ENCODE results near the gene ADAMTS17. TPM values are rescaled to one million over a fixed set of nuclear protein-coding genes. Genes with fewer than 3 reads are reported as not detected.

ADAMTS17 gene
- total RNA-seq, 1 donor, result 0.81 TPM

- H3K4me3 ChIP-seq (ENCODE audit: low read depth, low read length), result no peak overlapping the region
- no peak for TF ChIP-seq CTCF (IDR thresholded peaks at IDR 0.05; ENCODE audit: insufficient read depth, low read length)
- DNase-seq (ENCODE audit: low read depth), result no peak
These were observed 141.4 kb downstream of the ADAMTS17 start for GRCh38 chr15:100200287-100200880.

- no peak for DNase-seq (ENCODE audit: low read depth)
- no peak for TF ChIP-seq CTCF (IDR thresholded peaks at IDR 0.05; ENCODE audit: insufficient read depth, low read length)
- H3K4me3 ChIP-seq (ENCODE audit: low read depth, low read length), result no peak overlapping the region
These were observed 142.0 kb downstream of the ADAMTS17 start for GRCh38 chr15:100199711-100200286.

- DNase-seq (ENCODE audit: low read depth), result no peak
- TF ChIP-seq CTCF (IDR thresholded peaks at IDR 0.05; ENCODE audit: insufficient read depth, low read length), result no peak
- no peak overlapping the region for H3K4me3 ChIP-seq (ENCODE audit: low read depth, low read length)
These were observed 143.3 kb downstream of the ADAMTS17 start for GRCh38 chr15:100198442-100198841.

GRCh38 chr15:100196326-100197058 is 145.3 kb downstream of the ADAMTS17 start:
- no peak overlapping the region for H3K4me3 ChIP-seq (ENCODE audit: low read depth, low read length)
- TF ChIP-seq CTCF (IDR thresholded peaks at IDR 0.05; ENCODE audit: insufficient read depth, low read length), result no peak
- no peak for DNase-seq (ENCODE audit: low read depth)

GRCh38 chr15:100194996-100195395 is 146.8 kb downstream of the ADAMTS17 start:
- no peak for TF ChIP-seq CTCF (IDR thresholded peaks at IDR 0.05; ENCODE audit: insufficient read depth, low read length)
- no peak for DNase-seq (ENCODE audit: low read depth)
- no peak overlapping the region for H3K4me3 ChIP-seq (ENCODE audit: low read depth, low read length)

GRCh38 chr15:100193277-100193860 is 148.4 kb downstream of the ADAMTS17 start:
- no peak for DNase-seq (ENCODE audit: low read depth)
- no peak for TF ChIP-seq CTCF (IDR thresholded peaks at IDR 0.05; ENCODE audit: insufficient read depth, low read length)
- H3K4me3 ChIP-seq (ENCODE audit: low read depth, low read length), result no peak overlapping the region
